ENCODE data around the gene GRID2IP.

GRID2IP gene

GRCh38 chr7:6497637-6497905 is 53.7 kb downstream of the GRID2IP start:
- DNase-seq (ENCODE audit: low read depth): no peak
- TF ChIP-seq CTCF (IDR thresholded peaks at IDR 0.05; ENCODE audit: low read length, missing control alignments): no peak
- H3K4me3 ChIP-seq (replicated peaks; ENCODE audit: low read depth, low read length): no peak overlapping the region

GRCh38 chr7:6496842-6497636 is 54.2 kb downstream of the GRID2IP start:
- DNase-seq (ENCODE audit: low read depth): no peak
- no peak overlapping the region for H3K4me3 ChIP-seq (replicated peaks; ENCODE audit: low read depth, low read length)
- TF ChIP-seq CTCF (IDR thresholded peaks at IDR 0.05; ENCODE audit: low read length, missing control alignments): no peak

- DNase-seq (ENCODE audit: low read depth): no peak
- TF ChIP-seq CTCF (IDR thresholded peaks at IDR 0.05; ENCODE audit: low read length, missing control alignments): no peak
- H3K4me3 ChIP-seq (replicated peaks; ENCODE audit: low read depth, low read length): no peak overlapping the region
Measured at GRCh38 chr7:6495597-6496262, 55.5 kb downstream of the GRID2IP start.

- DNase-seq (ENCODE audit: low read depth): no peak
- TF ChIP-seq CTCF (IDR thresholded peaks at IDR 0.05; ENCODE audit: low read length, missing control alignments): no peak
- H3K4me3 ChIP-seq (replicated peaks; ENCODE audit: low read depth, low read length): no peak overlapping the region
Measured at GRCh38 chr7:6494365-6494764, 56.9 kb downstream of the GRID2IP start.

GRCh38 chr7:6491194-6491593 is 60.1 kb downstream of the GRID2IP start:
- no peak for DNase-seq (ENCODE audit: low read depth)
- TF ChIP-seq CTCF (IDR thresholded peaks at IDR 0.05; ENCODE audit: low read length, missing control alignments): no peak
- H3K4me3 ChIP-seq (replicated peaks; ENCODE audit: low read depth, low read length): no peak overlapping the region

GRCh38 chr7:6489612-6490011 is 61.6 kb downstream of the GRID2IP start:
- H3K4me3 ChIP-seq (replicated peaks; ENCODE audit: low read depth, low read length): no peak overlapping the region
- DNase-seq (ENCODE audit: low read depth): no peak
- no peak for TF ChIP-seq CTCF (IDR thresholded peaks at IDR 0.05; ENCODE audit: low read length, missing control alignments)

GRCh38 chr7:6487184-6487545 is 64.1 kb downstream of the GRID2IP start:
- no peak for TF ChIP-seq CTCF (IDR thresholded peaks at IDR 0.05; ENCODE audit: low read length, missing control alignments)
- no peak overlapping the region for H3K4me3 ChIP-seq (replicated peaks; ENCODE audit: low read depth, low read length)
- no peak for DNase-seq (ENCODE audit: low read depth)
